Muscle layer of colon (tissue), 2 donors: ENCODE results near the gene NEO1.
"Not testable (repeated sequence)": the region's sequence is repeated elsewhere in the genome, so short reads cannot be mapped to it uniquely, and the experiment has no call there.

Experiments used
- H3K27ac ChIP-seq: one replicate; pipeline ENCODE4 v1.7.0; 2013; ENCODE audit warnings: low read depth, mild to moderate bottlenecking, low read length, moderate library complexity
- H3K27me3 ChIP-seq, 2 donors: one replicate each; pipeline ENCODE4 v1.7.0; 2013; ENCODE audit warnings: low read length in 2 of 2, mild to moderate bottlenecking in 2 of 2; ENCODE audit not compliant: insufficient read depth in 2 of 2, control insufficient read depth in 1 of 2
- H3K36me3 ChIP-seq: one replicate; pipeline ENCODE4 v1.7.0; 2013; ENCODE audit warnings: mild to moderate bottlenecking, low read length; ENCODE audit not compliant: insufficient read depth
- H3K4me1 ChIP-seq: one replicate; pipeline ENCODE4 v1.7.0; 2013; ENCODE audit warnings: mild to moderate bottlenecking, low read length; ENCODE audit not compliant: insufficient read depth
- H3K4me3 ChIP-seq, 2 donors: one replicate each; pipeline ENCODE4 v1.7.0; 2013; ENCODE audit warnings: low read length in 2 of 2, low read depth in 1 of 2, mild to moderate bottlenecking in 1 of 2, moderate library complexity in 1 of 2
- H3K9ac ChIP-seq: one replicate; pipeline ENCODE4 v1.7.0; 2013; ENCODE audit warnings: low read length
- H3K9me3 ChIP-seq: one replicate; pipeline ENCODE4 v1.7.0; 2013; ENCODE audit warnings: mild to moderate bottlenecking, low read length
- donor health status: abdominal sarcoma.
- donor health status: Adenocarcinoma of cecum.

NEO1 gene

GRCh38 chr15:73176598-73176997, 124.3 kb downstream of the NEO1 start:
- Histone ChIP-seq H3K27ac (no peak overlapping the region), H3K4me3 (no peak overlapping the region), H3K27me3 (no peaks in the 10 kb centered on the region), H3K9me3 (no peaks in the 10 kb centered on the region), H3K36me3 (peaks cover 5% of the 10 kb centered on the region), H3K4me1 (no peaks in the 10 kb centered on the region), H3K9ac (no peak overlapping the region)

- H3K9ac ChIP-seq: no peak overlapping the region
- H3K27me3 ChIP-seq: no peaks in the 10 kb centered on the region
- H3K4me3 ChIP-seq: no peak overlapping the region
- peaks cover 2% of the 10 kb centered on the region for H3K36me3 ChIP-seq
- no peaks in the 10 kb centered on the region for H3K4me1 ChIP-seq
- H3K9me3 ChIP-seq: no peaks in the 10 kb centered on the region
- H3K27ac ChIP-seq: no peak overlapping the region
Observed at GRCh38 chr15:73183071-73183470, 130.8 kb downstream of the NEO1 start.

- Histone ChIP-seq H3K36me3 (no peaks in the 10 kb centered on the region), H3K27me3 (no peaks in the 10 kb centered on the region), H3K4me3 (no peak overlapping the region), H3K27ac (no peak overlapping the region), H3K9ac (no peak overlapping the region), H3K4me1 (no peaks in the 10 kb centered on the region), H3K9me3 (no peaks in the 10 kb centered on the region)
Observed at GRCh38 chr15:73190189-73190601, 137.9 kb downstream of the NEO1 start.

- no peaks in the 10 kb centered on the region for H3K36me3 ChIP-seq
- no peaks in the 10 kb centered on the region for H3K4me1 ChIP-seq
- no peak overlapping the region for H3K27ac ChIP-seq
- no peak overlapping the region for H3K4me3 ChIP-seq
- no peak overlapping the region for H3K9ac ChIP-seq
- no peaks in the 10 kb centered on the region for H3K27me3 ChIP-seq
- H3K9me3 ChIP-seq: no peaks in the 10 kb centered on the region
Observed at GRCh38 chr15:73195166-73195565, 142.9 kb downstream of the NEO1 start.

- no peaks in the 10 kb centered on the region for H3K4me1 ChIP-seq
- no peaks in the 10 kb centered on the region for H3K36me3 ChIP-seq
- no peak overlapping the region for H3K27ac ChIP-seq
- H3K9me3 ChIP-seq: no peaks in the 10 kb centered on the region
- no peak overlapping the region for H3K9ac ChIP-seq
- no peak overlapping the region for H3K4me3 ChIP-seq
- no peaks in the 10 kb centered on the region for H3K27me3 ChIP-seq
Observed at GRCh38 chr15:73196113-73196512, 143.8 kb downstream of the NEO1 start.

GRCh38 chr15:73200339-73200738, 148.1 kb downstream of the NEO1 start:
- no peaks in the 10 kb centered on the region for H3K9me3 ChIP-seq
- no peaks in the 10 kb centered on the region for H3K36me3 ChIP-seq
- H3K9ac ChIP-seq: no peak overlapping the region
- no peaks in the 10 kb centered on the region for H3K27me3 ChIP-seq
- H3K4me3 ChIP-seq: no peak overlapping the region
- no peak overlapping the region for H3K27ac ChIP-seq
- no peaks in the 10 kb centered on the region for H3K4me1 ChIP-seq

GRCh38 chr15:73210630-73211029, 158.4 kb downstream of the NEO1 start:
- Histone ChIP-seq H3K36me3 (no peaks in the 10 kb centered on the region), H3K27ac (no peak overlapping the region), H3K4me3 (no peak overlapping the region), H3K9ac (no peak overlapping the region), H3K27me3 (no peaks in the 10 kb centered on the region), H3K9me3 (no peaks in the 10 kb centered on the region), H3K4me1 (no peaks in the 10 kb centered on the region)

- Histone ChIP-seq H3K9ac (no peak overlapping the region), H3K27me3 (no peaks in the 10 kb centered on the region), H3K36me3 (no peaks in the 10 kb centered on the region), H3K4me1 (no peaks in the 10 kb centered on the region), H3K27ac (no peak overlapping the region), H3K9me3 (no peaks in the 10 kb centered on the region), H3K4me3 (no peak overlapping the region)
Observed at GRCh38 chr15:73212424-73212823, 160.2 kb downstream of the NEO1 start.

- not testable (repeated sequence) for H3K4me1 ChIP-seq, H3K27ac ChIP-seq, H3K4me3 ChIP-seq
Observed at GRCh38 chr15:73221450-73221849, 169.2 kb downstream of the NEO1 start.

GRCh38 chr15:73225358-73226015, 173.2 kb downstream of the NEO1 start:
- no peak overlapping the region for H3K27ac ChIP-seq
- no peaks in the 10 kb centered on the region for H3K9me3 ChIP-seq
- H3K36me3 ChIP-seq: no peaks in the 10 kb centered on the region
- peaks cover 11% of the 10 kb centered on the region for H3K4me1 ChIP-seq
- no peaks in the 10 kb centered on the region for H3K27me3 ChIP-seq
- H3K4me3 ChIP-seq: no peak overlapping the region
- H3K9ac ChIP-seq: no peak overlapping the region

More at GRCh38 chr15:73221450-73221849, 169.2 kb downstream of the NEO1 start:
- H3K36me3 ChIP-seq, H3K27me3 ChIP-seq, H3K9ac ChIP-seq, H3K9me3 ChIP-seq: not testable (repeated sequence)

GRCh38 chr15:73226093-73226814, 174.0 kb downstream of the NEO1 start:
- Histone ChIP-seq H3K27ac (no peak overlapping the region), H3K36me3 (no peaks in the 10 kb centered on the region), H3K4me3 (no peak overlapping the region), H3K4me1 (peaks cover 11% of the 10 kb centered on the region), H3K27me3 (no peaks in the 10 kb centered on the region), H3K9me3 (no peaks in the 10 kb centered on the region), H3K9ac (no peak overlapping the region)
